GM23338 (cell line): ENCODE results near the gene PALLD. TPM values are rescaled to one million over a fixed set of nuclear protein-coding genes. Genes with fewer than 3 reads are reported as not detected.

Experiments used
- ATAC-seq: fragments of 200-7000 bp; cut with Tn5 transposase; 3 replicates; pipeline ENCODE4 v1.9.1; 2020
- DNase-seq: peaks from one replicate; pipeline ENCODE4 v3.0.0-alpha.2; 2015; ENCODE audit warnings: low spot score
- H2AFZ ChIP-seq: fragments of 200-600 bp; sonication (generic); 2 replicates; pipeline ENCODE4 v1.8.0; 2016; ENCODE audit warnings: antibody characterized with exemption, mild to moderate bottlenecking, moderate library complexity
- H3F3A ChIP-seq: fragments of 200-600 bp; sonication (generic); replicated peaks from 2 replicates; pipeline ENCODE4 v1.8.0; 2017; ENCODE audit warnings: antibody characterized with exemption, mixed run types, low read depth
- H3K27ac ChIP-seq: fragments of 200-600 bp; sonication (generic); 2 replicates; pipeline ENCODE4 v1.6.1; 2016; ENCODE audit warnings: low read depth
- H3K27me3 ChIP-seq: fragments of 200-600 bp; sonication (generic); 2 replicates; pipeline ENCODE4 v1.8.0; 2016; ENCODE audit warnings: mild to moderate bottlenecking, mixed run types, moderate library complexity; ENCODE audit not compliant: insufficient read depth
- H3K36me3 ChIP-seq: fragments of 200-600 bp; sonication (generic); 2 replicates; pipeline ENCODE4 v1.8.0; 2016; ENCODE audit warnings: mild to moderate bottlenecking; ENCODE audit not compliant: insufficient read depth
- H3K4me1 ChIP-seq: fragments of 200-600 bp; sonication (generic); 2 replicates; pipeline ENCODE4 v1.8.0; 2016; ENCODE audit warnings: mild to moderate bottlenecking, moderate library complexity; ENCODE audit not compliant: insufficient read depth
- H3K4me2 ChIP-seq: fragments of 200-600 bp; sonication (generic); 2 replicates; pipeline ENCODE4 v1.7.1; 2017; ENCODE audit warnings: mixed run types
- H3K4me3 ChIP-seq: fragments of 200-600 bp; sonication (generic); 2 replicates; pipeline ENCODE4 v1.6.1; 2016; ENCODE audit warnings: mixed run types
- H3K79me2 ChIP-seq: fragments of 200-600 bp; sonication (generic); replicated peaks from 2 replicates; pipeline ENCODE4 v1.8.0; 2017; ENCODE audit warnings: mild to moderate bottlenecking; ENCODE audit not compliant: insufficient read depth
- H3K9me2 ChIP-seq: fragments of 200-600 bp; sonication (generic); 2 replicates; pipeline ENCODE4 v1.8.0; 2017; ENCODE audit not compliant: insufficient read depth
- H4K20me1 ChIP-seq: fragments of 200-600 bp; sonication (generic); replicated peaks from 2 replicates; pipeline ENCODE4 v1.8.0; 2017; ENCODE audit warnings: mild to moderate bottlenecking; ENCODE audit not compliant: insufficient read depth
- H3K27ac Mint-ChIP-seq: 2 replicates; pipeline ENCODE4 v1.8.0; 2020; ENCODE audit warnings: inconsistent platforms, mild to moderate bottlenecking, moderate library complexity, mixed read lengths
- H3K27me3 Mint-ChIP-seq: 3 replicates; pipeline ENCODE4 v1.8.0; 2022; ENCODE audit warnings: low read depth, mild to moderate bottlenecking, moderate library complexity, mixed read lengths, inconsistent platforms; ENCODE audit not compliant: insufficient read depth, poor library complexity
- H3K36me3 Mint-ChIP-seq: 3 replicates; pipeline ENCODE4 v1.8.0; 2021; ENCODE audit warnings: low read depth, mild to moderate bottlenecking, inconsistent platforms, moderate library complexity, mixed read lengths
- H3K4me1 Mint-ChIP-seq: 3 replicates; pipeline ENCODE4 v1.8.0; 2020; ENCODE audit warnings: mild to moderate bottlenecking, inconsistent platforms, mixed read lengths
- H3K4me3 Mint-ChIP-seq: 3 replicates; pipeline ENCODE4 v1.8.0; 2021; ENCODE audit warnings: moderate library complexity, mild to moderate bottlenecking, inconsistent platforms, mixed read lengths
- H3K9me3 Mint-ChIP-seq: 3 replicates; pipeline ENCODE4 v1.8.0; 2020; ENCODE audit warnings: moderate library complexity, mild to moderate bottlenecking, inconsistent platforms, mixed read lengths
- CREB1 ChIP-seq: fragments of 250-450 bp; sonication (Bioruptor Pico); IDR thresholded peaks from 2 replicates; pipeline ENCODE4 v1.5.0; 2020; ENCODE audit warnings: low read depth, mild to moderate bottlenecking, moderate library complexity
- CTCF ChIP-seq, 2 experiments: fragments of 200-600 bp in 1 of 2; sonication (generic) in 1 of 2; conservative IDR thresholded peaks; 2 replicates each; pipeline versions ENCODE4 v1.5.1 to v1.6.1; 2016 to 2017; ENCODE audit warnings: antibody characterized with exemption in 2 of 2, low read depth in 2 of 2, mild to moderate bottlenecking in 2 of 2, moderate library complexity in 1 of 2
- NANOG ChIP-seq: IDR thresholded peaks from 2 replicates; pipeline ENCODE4 v1.6.1; 2016; ENCODE audit warnings: antibody characterized with exemption, borderline replicate concordance
- STAT1 ChIP-seq: IDR thresholded peaks from one replicate; pipeline ENCODE4 v1.6.1; 2016; ENCODE audit warnings: antibody characterized with exemption; ENCODE audit not compliant: unreplicated experiment
- polyA plus RNA-seq: library from polyadenylated mRNA; unstranded; fragments of >200 nt; fragmentation: Nextera tagmentation; extraction: Ambion mirVana; gene quantifications from 2 replicates; pipeline ENCODE4 v1.2.1, GENCODE V29; 2016
- total RNA-seq: library from RNA; depleted of rRNA; stranded (reverse); fragments of >200 nt; shearing (Covaris generic); gene quantifications from 2 replicates; pipeline ENCODE4 v1.2.3, GENCODE V29; 2014
- TF ChIP-seq, protein P1 (sequence below): fragments of 250-450 bp; sonication (Bioruptor Pico); IDR thresholded peaks from 2 replicates; pipeline ENCODE4 v1.5.0; 2020; ENCODE audit warnings: mild to moderate bottlenecking, moderate library complexity

PALLD gene
- total and polyA plus RNA-seq, 2 experiments from 2014 or later, result 13.1 to 30.2 TPM

DNA sequence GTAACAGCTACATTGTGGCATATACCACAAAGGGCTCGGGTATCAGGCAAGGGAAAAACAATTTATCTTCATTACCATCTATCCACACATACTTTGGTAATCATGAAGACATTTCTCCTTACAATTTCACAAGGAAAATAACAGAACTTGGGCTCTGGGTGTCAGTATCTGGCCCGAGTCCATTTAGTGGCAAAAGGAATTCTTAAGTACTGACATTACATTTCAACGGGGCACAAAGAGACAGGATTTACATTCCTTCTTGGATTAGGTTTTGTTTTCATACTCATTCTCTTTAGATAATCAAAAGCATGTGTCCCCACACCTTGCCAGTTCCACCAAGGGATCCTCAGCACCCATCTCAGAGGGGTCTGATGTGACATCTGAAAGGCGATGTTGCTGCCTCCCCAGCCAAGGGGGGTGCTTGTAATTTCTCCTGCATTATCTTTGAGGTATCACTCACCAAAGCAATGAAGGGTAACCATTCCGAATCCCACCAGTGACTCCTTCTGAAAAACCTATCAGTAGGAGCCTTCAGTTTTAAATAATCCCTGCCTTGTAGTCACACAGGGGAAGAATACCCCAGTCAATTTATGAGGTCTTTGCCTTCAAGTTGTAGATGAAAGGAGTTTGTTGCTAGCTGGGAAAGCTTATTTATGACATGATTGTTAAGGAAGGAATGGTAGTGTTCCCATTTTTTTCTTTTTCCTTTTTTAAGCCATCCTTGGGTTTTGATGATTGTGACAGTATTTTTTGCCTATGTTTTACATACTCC, 118.6 kb downstream of the PALLD start:
- Histone ChIP-seq H3K4me2 (peak overlapping the region; percentile 2), H3K36me3 (no peaks in the 10 kb centered on the region), H3K9me2 (no peaks in the 10 kb centered on the region), H3K4me3 (no peak overlapping the region), H3K79me2 (no peaks in the 10 kb centered on the region), H3K27ac (no peak overlapping the region), H3K27me3 (no peaks in the 10 kb centered on the region), H4K20me1 (no peaks in the 10 kb centered on the region), H3F3A (no peaks in the 10 kb centered on the region), H2AFZ (peak overlapping the region; percentile 69), H3K4me1 (peaks cover 19% of the 10 kb centered on the region)
- Mint-ChIP-seq H3K36me3 (no peaks in the 10 kb centered on the region), H3K4me3 (no peak overlapping the region), H3K27me3 (no peaks in the 10 kb centered on the region), H3K9me3 (no peaks in the 10 kb centered on the region), H3K27ac (no peak overlapping the region), H3K4me1 (peaks cover 18% of the 10 kb centered on the region; the same call in 2 of the 3 replicates)
- TF ChIP-seq STAT1 (no peak), CREB1 (CRISPR knock-in tag) (no peak)
- TF ChIP-seq, protein P1, sequence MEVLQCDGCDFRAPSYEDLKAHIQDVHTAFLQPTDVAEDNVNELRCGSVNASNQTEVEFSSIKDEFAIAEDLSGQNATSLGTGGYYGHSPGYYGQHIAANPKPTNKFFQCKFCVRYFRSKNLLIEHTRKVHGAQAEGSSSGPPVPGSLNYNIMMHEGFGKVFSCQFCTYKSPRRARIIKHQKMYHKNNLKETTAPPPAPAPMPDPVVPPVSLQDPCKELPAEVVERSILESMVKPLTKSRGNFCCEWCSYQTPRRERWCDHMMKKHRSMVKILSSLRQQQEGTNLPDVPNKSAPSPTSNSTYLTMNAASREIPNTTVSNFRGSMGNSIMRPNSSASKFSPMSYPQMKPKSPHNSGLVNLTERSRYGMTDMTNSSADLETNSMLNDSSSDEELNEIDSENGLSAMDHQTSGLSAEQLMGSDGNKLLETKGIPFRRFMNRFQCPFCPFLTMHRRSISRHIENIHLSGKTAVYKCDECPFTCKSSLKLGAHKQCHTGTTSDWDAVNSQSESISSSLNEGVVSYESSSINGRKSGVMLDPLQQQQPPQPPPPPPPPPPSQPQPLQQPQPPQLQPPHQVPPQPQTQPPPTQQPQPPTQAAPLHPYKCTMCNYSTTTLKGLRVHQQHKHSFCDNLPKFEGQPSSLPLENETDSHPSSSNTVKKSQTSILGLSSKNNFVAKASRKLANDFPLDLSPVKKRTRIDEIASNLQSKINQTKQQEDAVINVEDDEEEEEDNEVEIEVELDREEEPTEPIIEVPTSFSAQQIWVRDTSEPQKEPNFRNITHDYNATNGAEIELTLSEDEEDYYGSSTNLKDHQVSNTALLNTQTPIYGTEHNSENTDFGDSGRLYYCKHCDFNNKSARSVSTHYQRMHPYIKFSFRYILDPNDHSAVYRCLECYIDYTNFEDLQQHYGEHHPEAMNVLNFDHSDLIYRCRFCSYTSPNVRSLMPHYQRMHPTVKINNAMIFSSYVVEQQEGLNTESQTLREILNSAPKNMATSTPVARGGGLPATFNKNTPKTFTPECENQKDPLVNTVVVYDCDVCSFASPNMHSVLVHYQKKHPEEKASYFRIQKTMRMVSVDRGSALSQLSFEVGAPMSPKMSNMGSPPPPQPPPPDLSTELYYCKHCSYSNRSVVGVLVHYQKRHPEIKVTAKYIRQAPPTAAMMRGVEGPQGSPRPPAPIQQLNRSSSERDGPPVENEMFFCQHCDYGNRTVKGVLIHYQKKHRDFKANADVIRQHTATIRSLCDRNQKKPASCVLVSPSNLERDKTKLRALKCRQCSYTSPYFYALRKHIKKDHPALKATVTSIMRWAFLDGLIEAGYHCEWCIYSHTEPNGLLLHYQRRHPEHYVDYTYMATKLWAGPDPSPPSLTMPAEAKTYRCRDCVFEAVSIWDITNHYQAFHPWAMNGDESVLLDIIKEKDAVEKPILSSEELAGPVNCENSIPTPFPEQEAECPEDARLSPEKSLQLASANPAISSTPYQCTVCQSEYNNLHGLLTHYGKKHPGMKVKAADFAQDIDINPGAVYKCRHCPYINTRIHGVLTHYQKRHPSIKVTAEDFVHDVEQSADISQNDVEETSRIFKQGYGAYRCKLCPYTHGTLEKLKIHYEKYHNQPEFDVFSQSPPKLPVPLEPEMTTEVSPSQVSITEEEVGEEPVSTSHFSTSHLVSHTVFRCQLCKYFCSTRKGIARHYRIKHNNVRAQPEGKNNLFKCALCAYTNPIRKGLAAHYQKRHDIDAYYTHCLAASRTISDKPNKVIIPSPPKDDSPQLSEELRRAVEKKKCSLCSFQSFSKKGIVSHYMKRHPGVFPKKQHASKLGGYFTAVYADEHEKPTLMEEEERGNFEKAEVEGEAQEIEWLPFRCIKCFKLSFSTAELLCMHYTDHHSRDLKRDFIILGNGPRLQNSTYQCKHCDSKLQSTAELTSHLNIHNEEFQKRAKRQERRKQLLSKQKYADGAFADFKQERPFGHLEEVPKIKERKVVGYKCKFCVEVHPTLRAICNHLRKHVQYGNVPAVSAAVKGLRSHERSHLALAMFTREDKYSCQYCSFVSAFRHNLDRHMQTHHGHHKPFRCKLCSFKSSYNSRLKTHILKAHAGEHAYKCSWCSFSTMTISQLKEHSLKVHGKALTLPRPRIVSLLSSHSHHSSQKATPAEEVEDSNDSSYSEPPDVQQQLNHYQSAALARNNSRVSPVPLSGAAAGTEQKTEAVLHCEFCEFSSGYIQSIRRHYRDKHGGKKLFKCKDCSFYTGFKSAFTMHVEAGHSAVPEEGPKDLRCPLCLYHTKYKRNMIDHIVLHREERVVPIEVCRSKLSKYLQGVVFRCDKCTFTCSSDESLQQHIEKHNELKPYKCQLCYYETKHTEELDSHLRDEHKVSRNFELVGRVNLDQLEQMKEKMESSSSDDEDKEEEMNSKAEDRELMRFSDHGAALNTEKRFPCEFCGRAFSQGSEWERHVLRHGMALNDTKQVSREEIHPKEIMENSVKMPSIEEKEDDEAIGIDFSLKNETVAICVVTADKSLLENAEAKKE (CRISPR knock-in tag), result 0 out of 2 replicates have a peak, but pooled peaks have one; percentile 43
- no peak for DNase-seq
- peak; percentile 32; the same call in 2 of the 3 replicates for ATAC-seq

DNA sequence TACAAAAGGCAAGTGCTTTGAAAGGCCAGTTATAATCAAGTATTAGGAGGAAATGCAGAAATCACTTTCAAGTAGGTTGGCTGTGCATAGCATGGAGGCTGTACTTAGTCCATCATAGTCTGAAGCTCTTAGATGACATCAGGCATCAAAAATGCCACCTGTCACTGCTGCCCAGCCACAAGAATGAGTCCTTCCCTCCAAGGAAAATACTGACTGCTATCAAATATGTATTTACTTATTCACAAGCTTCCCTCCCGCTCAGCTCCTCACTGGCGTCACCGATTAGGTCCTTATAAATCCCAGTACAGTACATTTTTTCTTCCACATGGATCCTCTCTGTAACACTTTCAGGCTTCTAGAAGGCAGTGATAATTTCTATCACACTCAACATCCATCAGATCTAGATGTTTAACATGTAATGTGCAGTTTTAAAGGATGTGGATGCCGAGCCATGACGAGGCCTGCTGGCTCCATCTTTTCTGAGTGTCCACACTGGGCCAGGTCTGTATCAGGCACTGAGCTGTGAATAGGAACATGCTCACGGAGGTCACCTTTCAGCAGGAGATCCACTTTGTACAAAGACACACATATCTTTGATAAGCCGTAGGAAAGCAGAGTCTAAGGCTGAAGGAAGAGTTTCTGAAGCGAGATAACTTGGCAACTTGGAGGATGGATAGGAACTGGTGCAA, 121.9 kb downstream of the PALLD start:
- no peaks in the 10 kb centered on the region for H3K36me3 ChIP-seq
- no peaks in the 10 kb centered on the region for H3K9me3 Mint-ChIP-seq
- H2AFZ ChIP-seq, result no peak overlapping the region
- H3K9me2 ChIP-seq, result no peaks in the 10 kb centered on the region; the same call in 1 of the 2 replicates
- no peak overlapping the region for H3K27ac ChIP-seq
- no peaks in the 10 kb centered on the region for H3K36me3 Mint-ChIP-seq
- DNase-seq, result no peak
- no peak overlapping the region for H3K27ac Mint-ChIP-seq
- H3K4me1 Mint-ChIP-seq, result peaks cover 32% of the 10 kb centered on the region; the same call in 2 of the 3 replicates
- peaks cover 19% of the 10 kb centered on the region for H3K4me1 ChIP-seq
- no peaks in the 10 kb centered on the region for H3F3A ChIP-seq
- no peaks in the 10 kb centered on the region for H4K20me1 ChIP-seq
- H3K27me3 Mint-ChIP-seq, result no peaks in the 10 kb centered on the region
- no peaks in the 10 kb centered on the region for H3K79me2 ChIP-seq
- H3K4me2 ChIP-seq, result no peak overlapping the region
- H3K4me3 ChIP-seq, result no peak overlapping the region
- H3K27me3 ChIP-seq, result no peaks in the 10 kb centered on the region
- ATAC-seq, result no peak
- H3K4me3 Mint-ChIP-seq, result no peak overlapping the region
- TF ChIP-seq CREB1 (CRISPR knock-in tag) (no peak), CTCF (conservative IDR thresholded peaks at IDR 0.05; ENCODE audit: low read depth in 2 of 2) (no peak), NANOG (no peak)
